Kidney (tissue), 14 donors: Measurements from ENCODE around the gene BORCS8. TPM values are rescaled to one million over a fixed set of nuclear protein-coding genes. Genes with fewer than 3 reads are reported as not detected.

ENCODE experiments used
- DNase-seq, 5 donors: peaks; one replicate each; pipeline ENCODE4 v3.0.0-alpha.2; 2013 to 2020
- FAIRE-seq: peaks from 2 replicates; lab custom pipeline; 2012; peaks lifted over from hg19 to GRCh38; lab: Jason Lieb, UNC
- H3K27ac ChIP-seq, 2 donors: one replicate each; pipeline ENCODE4 v1.7.0; 2013; ENCODE audit warnings: low read depth in 2 of 2, low read length in 2 of 2, inconsistent platforms in 1 of 2
- H3K27me3 ChIP-seq: one replicate; pipeline ENCODE4 v1.7.1; 2013; ENCODE audit warnings: low read length, inconsistent platforms; ENCODE audit not compliant: control insufficient read depth, insufficient read depth
- H3K36me3 ChIP-seq, 3 donors: one replicate each; pipeline versions ENCODE4 v1.7.0 to v1.7.1; 2013; ENCODE audit warnings: low read length in 3 of 3, control low read depth in 1 of 3, inconsistent platforms in 1 of 3; ENCODE audit not compliant: insufficient read depth in 3 of 3, control insufficient read depth in 2 of 3
- H3K4me1 ChIP-seq, 3 donors: one replicate each; pipeline versions ENCODE4 v1.7.0 to v1.7.1; 2013; ENCODE audit warnings: low read length in 3 of 3, inconsistent platforms in 1 of 3, low read depth in 1 of 3; ENCODE audit not compliant: control insufficient read depth in 2 of 3, insufficient read depth in 2 of 3
- H3K4me3 ChIP-seq, 3 donors: one replicate each; pipeline versions ENCODE4 v1.7.0 to v1.8.1; 2013; ENCODE audit warnings: low read length in 3 of 3, control low read depth in 1 of 3, inconsistent platforms in 1 of 3
- H3K9ac ChIP-seq, 3 donors: one replicate each; pipeline versions ENCODE4 v1.7.0 to v1.7.1; 2013; ENCODE audit warnings: low read length in 3 of 3, control low read depth in 1 of 3, inconsistent platforms in 1 of 3
- H3K9me3 ChIP-seq, 3 donors: one replicate each; pipeline versions ENCODE4 v1.7.0 to v1.7.1; 2013; ENCODE audit warnings: low read length in 3 of 3, control low read depth in 1 of 3, inconsistent platforms in 1 of 3; ENCODE audit not compliant: control insufficient read depth in 2 of 3, insufficient read depth in 1 of 3
- intact Hi-C: fragments of 100-400 bp; cut with DNase I; formaldehyde crosslinking; loops from one replicate; pipeline ENCODE4 v1.11.1; 2022
- polyA plus RNA-seq: library from polyadenylated mRNA; stranded (reverse); fragments of 350-450 nt; fragmentation: Illumina TruSeq; extraction: RNeasy Lipid Tissue Mini Kit (QIAGEN cat#74804); gene quantifications from one replicate; pipeline ENCODE4 v1.2.3, GENCODE V29; 2014; ENCODE audit warnings: low read depth, low replicate concordance; ENCODE audit not compliant: insufficient read depth
- total RNA-seq: library from RNA; stranded (reverse); fragmentation: NEBNext Ultra II Directional; extraction: Animal tissue kit (Norgen Biotek cat#: 25700); gene quantifications from one replicate; pipeline ENCODE4 v1.2.1, GENCODE V29; 2021
- TF ChIP-seq, protein P1 (sequence below): IDR thresholded peaks from 3 replicates; pipeline ENCODE4 v1.5.1; 2012; ENCODE audit warnings: mild to moderate bottlenecking, moderate library complexity, borderline replicate concordance; ENCODE audit not compliant: insufficient read depth; ENCODE audit errors: extremely low read depth
- donor health status: control.
- donor health status: control.
- donor health status: control.
- donor health status: control.
- donor health status: control.
- donor health status: DM: yes; HTN: yes; CAD: no.
- donor health status: Normal renal cell carcinoma (clear cell type).

BORCS8 gene
- total and polyA plus RNA-seq, 2 donors from 2014 or later = 42.2 to 51.7 TPM

DNA sequence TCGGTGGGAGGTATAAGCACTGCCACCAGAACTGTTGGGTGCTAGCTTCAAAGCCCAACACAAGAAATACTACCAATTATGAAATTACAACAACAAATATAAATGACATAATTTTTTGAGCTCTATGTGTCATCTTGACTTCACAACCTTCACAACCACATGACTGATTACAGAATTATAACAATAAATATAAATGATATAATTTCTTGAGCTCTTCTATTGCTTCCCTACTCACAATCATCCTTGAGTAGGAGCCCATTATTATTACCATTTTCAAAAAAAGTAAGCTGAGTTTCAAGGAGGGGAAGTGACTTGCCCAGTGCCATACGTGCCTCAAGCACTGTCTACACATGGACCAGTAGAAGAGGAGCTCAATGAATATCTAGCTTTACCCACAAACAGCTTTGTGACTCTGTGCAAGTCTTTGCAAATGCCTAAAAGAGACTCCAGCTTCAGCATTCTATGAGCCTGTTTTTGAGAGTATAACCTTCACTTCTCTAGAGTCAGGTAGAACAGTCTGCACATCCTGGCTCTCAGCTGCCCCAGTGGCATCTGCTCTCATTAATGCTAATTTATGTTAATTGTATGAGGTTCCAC, 42.4 kb upstream of the BORCS8 start:
- intact Hi-C loops = no loop called here
- Histone ChIP-seq H3K4me3 (no peak overlapping the region), H3K36me3 (no peaks in the 10 kb centered on the region), H3K4me1 (no peaks in the 10 kb centered on the region), H3K27ac (no peak overlapping the region), H3K9me3 (peaks cover 0 to 15% (median 4%) of the 10 kb centered on the region in 3 donors), H3K27me3 (no peaks in the 10 kb centered on the region), H3K9ac (no peak overlapping the region)
- DNase-seq (no peak), FAIRE-seq (no peak)
- TF ChIP-seq, protein P1, sequence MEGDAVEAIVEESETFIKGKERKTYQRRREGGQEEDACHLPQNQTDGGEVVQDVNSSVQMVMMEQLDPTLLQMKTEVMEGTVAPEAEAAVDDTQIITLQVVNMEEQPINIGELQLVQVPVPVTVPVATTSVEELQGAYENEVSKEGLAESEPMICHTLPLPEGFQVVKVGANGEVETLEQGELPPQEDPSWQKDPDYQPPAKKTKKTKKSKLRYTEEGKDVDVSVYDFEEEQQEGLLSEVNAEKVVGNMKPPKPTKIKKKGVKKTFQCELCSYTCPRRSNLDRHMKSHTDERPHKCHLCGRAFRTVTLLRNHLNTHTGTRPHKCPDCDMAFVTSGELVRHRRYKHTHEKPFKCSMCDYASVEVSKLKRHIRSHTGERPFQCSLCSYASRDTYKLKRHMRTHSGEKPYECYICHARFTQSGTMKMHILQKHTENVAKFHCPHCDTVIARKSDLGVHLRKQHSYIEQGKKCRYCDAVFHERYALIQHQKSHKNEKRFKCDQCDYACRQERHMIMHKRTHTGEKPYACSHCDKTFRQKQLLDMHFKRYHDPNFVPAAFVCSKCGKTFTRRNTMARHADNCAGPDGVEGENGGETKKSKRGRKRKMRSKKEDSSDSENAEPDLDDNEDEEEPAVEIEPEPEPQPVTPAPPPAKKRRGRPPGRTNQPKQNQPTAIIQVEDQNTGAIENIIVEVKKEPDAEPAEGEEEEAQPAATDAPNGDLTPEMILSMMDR = no peak

DNA sequence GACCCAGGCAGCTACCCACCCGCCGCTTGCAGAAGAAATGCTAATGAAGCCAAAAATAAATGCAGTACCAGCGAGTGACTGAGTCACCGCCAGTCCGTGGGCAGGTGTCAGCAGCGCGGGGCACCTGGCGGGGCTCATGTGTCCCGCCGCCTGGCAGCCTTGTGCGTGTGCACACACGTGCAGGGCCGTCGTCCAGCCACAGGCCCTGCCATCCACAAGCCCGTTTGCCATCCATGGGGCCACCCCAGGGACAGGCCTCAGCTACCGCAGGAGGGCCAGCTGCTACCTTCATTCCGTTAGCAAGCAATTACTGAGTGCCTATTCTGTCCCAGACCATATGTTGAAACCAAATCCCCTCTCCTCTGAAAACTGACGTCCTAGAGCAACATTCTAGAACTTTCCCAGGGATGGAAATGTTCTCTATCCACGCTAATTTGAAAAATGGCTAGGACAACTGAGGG, 40.3 kb upstream of the BORCS8 start:
- intact Hi-C loops = no loop called here
- DNase-seq = no peak
- H3K9me3 ChIP-seq = peaks cover 0 to 15% (median 4%) of the 10 kb centered on the region in 3 donors
- H3K9ac ChIP-seq = no peak overlapping the region
- FAIRE-seq = no peak
- H3K4me3 ChIP-seq = no peak overlapping the region
- TF ChIP-seq, protein P1 = no peak
- H3K27ac ChIP-seq = no peak overlapping the region
- no peaks in the 10 kb centered on the region for H3K27me3 ChIP-seq
- no peaks in the 10 kb centered on the region for H3K4me1 ChIP-seq
- H3K36me3 ChIP-seq = no peaks in the 10 kb centered on the region

DNA sequence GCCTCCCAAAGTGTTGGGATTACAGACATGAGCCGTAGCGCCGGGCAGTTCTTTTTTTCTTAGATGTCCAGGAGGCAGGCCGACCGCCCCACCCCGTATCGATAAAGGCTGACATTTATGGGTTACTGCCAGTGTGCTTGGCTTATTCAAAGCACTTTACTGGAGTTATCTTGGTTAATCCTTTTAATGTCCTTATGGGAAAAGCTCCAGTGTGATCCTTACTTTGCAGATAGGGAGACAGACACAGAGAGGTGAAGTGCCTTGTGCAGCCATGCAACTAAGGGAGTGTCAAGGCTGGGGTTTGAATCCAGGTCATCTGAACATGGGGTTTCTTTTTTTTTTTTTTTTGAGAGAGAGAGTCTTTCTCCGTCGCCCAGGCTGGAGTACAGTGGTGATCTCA, 39.0 kb upstream of the BORCS8 start:
- peaks cover 0 to 15% (median 4%) of the 10 kb centered on the region in 3 donors for H3K9me3 ChIP-seq
- TF ChIP-seq, protein P1 = no peak
- H3K27me3 ChIP-seq = no peaks in the 10 kb centered on the region
- no peak overlapping the region for H3K27ac ChIP-seq
- no peaks in the 10 kb centered on the region for H3K4me1 ChIP-seq
- DNase-seq = no peak
- intact Hi-C loops = no loop called here
- H3K36me3 ChIP-seq = no peaks in the 10 kb centered on the region
- H3K9ac ChIP-seq = no peak overlapping the region
- no peak for FAIRE-seq
- H3K4me3 ChIP-seq = no peak overlapping the region

DNA sequence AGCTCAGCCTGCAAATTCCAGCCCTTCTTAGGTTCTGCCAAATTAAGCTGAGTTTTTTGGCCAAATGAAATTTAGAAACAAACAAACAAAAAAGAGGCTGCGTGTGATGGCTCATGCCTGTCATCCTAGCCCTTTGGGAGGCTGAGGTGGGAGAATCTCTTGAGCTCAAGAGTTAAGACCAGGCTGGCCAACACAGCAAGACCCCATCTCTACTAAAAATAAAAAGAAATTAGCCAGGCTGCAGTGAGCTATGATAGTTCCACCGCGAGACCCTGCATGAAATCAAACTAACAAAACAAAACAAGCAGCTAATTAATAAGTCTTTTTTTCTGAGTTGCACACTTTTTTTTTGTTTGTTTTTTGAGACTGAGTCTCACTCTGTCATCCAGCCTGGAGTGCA, 37.7 kb upstream of the BORCS8 start:
- FAIRE-seq (no peak), DNase-seq (no peak)
- no peak overlapping the region for H3K9ac ChIP-seq
- TF ChIP-seq, protein P1 = no peak
- intact Hi-C loops = no loop called here
- no peak overlapping the region for H3K27ac ChIP-seq
- H3K4me1 ChIP-seq = peaks cover 0 to 4% (median 0%) of the 10 kb centered on the region in 3 donors
- no peaks in the 10 kb centered on the region for H3K27me3 ChIP-seq
- H3K4me3 ChIP-seq = no peak overlapping the region
- peaks cover 0 to 12% (median 2%) of the 10 kb centered on the region in 3 donors for H3K9me3 ChIP-seq
- H3K36me3 ChIP-seq = no peaks in the 10 kb centered on the region
